Measurements from ENCODE around the gene HAPLN2. TPM values are rescaled to one million over a fixed set of nuclear protein-coding genes. Genes with fewer than 3 reads are reported as not detected.

HAPLN2 gene
- total RNA-seq, 2 experiments from 2014 or later = not detected

GRCh38 chr1:156623946-156624813 lies 5.0 kb downstream of the HAPLN2 start:
- H3K27ac Mint-ChIP-seq = no peak overlapping the region
- peaks cover 46% of the 10 kb centered on the region for H3K27me3 Mint-ChIP-seq
- H3K36me3 Mint-ChIP-seq (ENCODE audit: low read depth) = no peaks in the 10 kb centered on the region
- intact Hi-C loops (cut with micrococcal nuclease) = loop anchor here (5.0 kb wide), 1 partner anchor 33 kb away; no protein-coding TSS in a partner anchor
- DNase-seq (peak; percentile 58), ATAC-seq (peak; percentile 65)
- H3K4me3 Mint-ChIP-seq = peak overlapping the region; percentile 12
- ChIA-PET CTCF (interaction anchor here (0.6 to 12.4 kb wide), 46 partner anchors 11 to 301 kb away, joined by 3 to 273 read pairs (median 4); partner anchors contain the start of genes BCAN, CRABP2, GPATCH4 and IQGAP3), POLR2A (interaction anchor here (0.9 to 1.3 kb wide), 3 partner anchors 19 to 57 kb away, joined by 3 read pairs; no protein-coding TSS in a partner anchor)
- H3K4me1 Mint-ChIP-seq (ENCODE audit: low read depth) = peaks cover 10% of the 10 kb centered on the region
- H3K9me3 Mint-ChIP-seq = no peaks in the 10 kb centered on the region
- peak; percentile 40 for TF ChIP-seq CTCF (IDR thresholded peaks at IDR 0.05)

GRCh38 chr1:156624814-156625435 lies 5.7 kb downstream of the HAPLN2 start:
- no peak overlapping the region for H3K4me3 Mint-ChIP-seq
- TF ChIP-seq CTCF (IDR thresholded peaks at IDR 0.05) = no peak
- peaks cover 10% of the 10 kb centered on the region for H3K4me1 Mint-ChIP-seq (ENCODE audit: low read depth)
- intact Hi-C loops (cut with micrococcal nuclease) = loop anchor here (5.0 kb wide), 1 partner anchor 32 kb away; no protein-coding TSS in a partner anchor
- POLR2A ChIA-PET = interaction anchor here (1.3 kb wide), 2 partner anchors 31 to 57 kb away, joined by 3 read pairs; no protein-coding TSS in a partner anchor
- no peaks in the 10 kb centered on the region for H3K36me3 Mint-ChIP-seq (ENCODE audit: low read depth)
- H3K9me3 Mint-ChIP-seq = no peaks in the 10 kb centered on the region
- no peak overlapping the region for H3K27ac Mint-ChIP-seq
- no peak for DNase-seq
- peaks cover 39% of the 10 kb centered on the region for H3K27me3 Mint-ChIP-seq
- CTCF ChIA-PET = interaction anchor here (0.8 to 12.4 kb wide), 41 partner anchors 10 to 265 kb away, joined by 3 to 273 read pairs (median 5); partner anchors contain the start of genes BCAN, CRABP2, IQGAP3 and ISG20L2
- peak; percentile 5 for ATAC-seq

- ChIA-PET CTCF (interaction anchor here (1.0 to 12.4 kb wide), 22 partner anchors 9 to 266 kb away, joined by 3 to 273 read pairs (median 8); partner anchors contain the start of genes BCAN, CRABP2 and NES), POLR2A (no interaction called here)
- peak; percentile 96 for TF ChIP-seq CTCF (IDR thresholded peaks at IDR 0.05)
- intact Hi-C loops (cut with micrococcal nuclease) = no loop called here
- no peaks in the 10 kb centered on the region for H3K9me3 Mint-ChIP-seq
- peaks cover 37% of the 10 kb centered on the region for H3K27me3 Mint-ChIP-seq
- H3K36me3 Mint-ChIP-seq (ENCODE audit: low read depth) = no peaks in the 10 kb centered on the region
- H3K4me3 Mint-ChIP-seq = peak overlapping the region; percentile 53
- no peak overlapping the region for H3K27ac Mint-ChIP-seq
- H3K4me1 Mint-ChIP-seq (ENCODE audit: low read depth) = peaks cover 10% of the 10 kb centered on the region
- DNase-seq (peak; percentile 74), ATAC-seq (peak; percentile 74)
Observed at GRCh38 chr1:156625436-156626078, 6.3 kb downstream of the HAPLN2 start.

- ATAC-seq (no peak), DNase-seq (no peak)
- Mint-ChIP-seq H3K27ac (no peak overlapping the region), H3K4me1 (ENCODE audit: low read depth) (peaks cover 10% of the 10 kb centered on the region), H3K4me3 (no peak overlapping the region), H3K9me3 (no peaks in the 10 kb centered on the region), H3K27me3 (peaks cover 39% of the 10 kb centered on the region), H3K36me3 (ENCODE audit: low read depth) (no peaks in the 10 kb centered on the region)
- no peak for TF ChIP-seq CTCF (IDR thresholded peaks at IDR 0.05)
- intact Hi-C loops (cut with micrococcal nuclease) = no loop called here
- POLR2A ChIA-PET = interaction anchor here (0.7 kb wide), 1 partner anchor 31 kb away, joined by 3 read pairs; no protein-coding TSS in a partner anchor
- CTCF ChIA-PET = interaction anchor here (0.7 to 12.4 kb wide), 18 partner anchors 10 to 241 kb away, joined by 3 to 273 read pairs (median 7); partner anchors contain the start of genes BCAN, CRABP2 and NES
Observed at GRCh38 chr1:156626079-156626438, 6.8 kb downstream of the HAPLN2 start.
